Large intestine (tissue), 3 donors: ENCODE results near the gene PTGIS. TPM values are rescaled to one million over a fixed set of nuclear protein-coding genes. Genes with fewer than 3 reads are reported as not detected.

Source experiments
- DNase-seq, 2 donors: peaks; one replicate each; pipeline versions ENCODE4 v3.0.0 to v3.0.0-alpha.2; 2013
- H3K27ac ChIP-seq: one replicate; pipeline ENCODE4 v1.5.1; 2013; ENCODE audit warnings: low read length
- H3K27me3 ChIP-seq: 2 replicates; pipeline ENCODE4 v1.6.1; 2013; ENCODE audit warnings: low read length; ENCODE audit not compliant: control insufficient read depth, insufficient read depth
- H3K36me3 ChIP-seq: 2 replicates; pipeline ENCODE4 v1.6.1; 2013; ENCODE audit warnings: low read length; ENCODE audit not compliant: control insufficient read depth, insufficient read depth
- H3K4me1 ChIP-seq: one replicate; pipeline ENCODE4 v1.6.1; 2013; ENCODE audit warnings: low read length; ENCODE audit not compliant: control insufficient read depth, insufficient read depth
- H3K4me3 ChIP-seq: one replicate; pipeline ENCODE4 v1.5.1; 2013; ENCODE audit warnings: low read length
- H3K9me3 ChIP-seq: one replicate; pipeline ENCODE4 v1.6.1; 2013; ENCODE audit warnings: mild to moderate bottlenecking, low read depth, low read length, moderate library complexity; ENCODE audit not compliant: control insufficient read depth
- WGBS: methylation state at CpG from one replicate; pipeline ENCODE4 v1.1.5; 2013; ENCODE audit warnings: low lambda C conversion rate; ENCODE audit not compliant: insufficient coverage; 5-methylcytosine and 5-hydroxymethylcytosine counted together
- polyA plus RNA-seq: library from polyadenylated mRNA; unstranded; fragments of 120-200 nt; gene quantifications from one replicate; pipeline ENCODE4 v1.2.1, GENCODE V29; 2013

PTGIS gene
- polyA plus RNA-seq, 1 donor: 13.5 TPM

DNA sequence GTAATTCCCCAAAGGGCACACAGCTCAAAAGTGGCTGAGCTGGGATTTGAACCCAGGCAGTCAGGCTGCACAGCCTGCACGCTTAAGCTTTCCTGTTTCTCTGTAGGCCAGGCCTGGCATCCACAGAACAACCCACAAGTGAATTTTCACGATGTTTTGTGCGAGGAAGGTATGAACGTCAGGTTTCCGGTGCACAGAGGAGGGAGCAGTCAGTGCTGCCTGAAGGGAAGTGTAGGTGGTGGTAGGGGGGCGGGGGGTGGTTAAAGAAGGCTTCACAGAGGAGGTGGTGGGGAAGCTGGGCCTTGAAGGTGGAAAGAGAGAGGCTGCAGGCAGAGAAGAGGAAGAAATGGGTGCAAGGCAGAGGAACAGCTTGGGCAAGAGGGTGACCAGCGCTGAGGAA, 99.5 kb downstream of the PTGIS start:
- Histone ChIP-seq H3K4me1 (no peaks in the 10 kb centered on the region), H3K27me3 (peaks cover 12% of the 10 kb centered on the region), H3K36me3 (no peaks in the 10 kb centered on the region), H3K9me3 (no peaks in the 10 kb centered on the region), H3K4me3 (no peak overlapping the region), H3K27ac (no peak overlapping the region)
- no peak for DNase-seq
- WGBS: 100% methylated on average over 1 of the region's 7 CpGs

DNA sequence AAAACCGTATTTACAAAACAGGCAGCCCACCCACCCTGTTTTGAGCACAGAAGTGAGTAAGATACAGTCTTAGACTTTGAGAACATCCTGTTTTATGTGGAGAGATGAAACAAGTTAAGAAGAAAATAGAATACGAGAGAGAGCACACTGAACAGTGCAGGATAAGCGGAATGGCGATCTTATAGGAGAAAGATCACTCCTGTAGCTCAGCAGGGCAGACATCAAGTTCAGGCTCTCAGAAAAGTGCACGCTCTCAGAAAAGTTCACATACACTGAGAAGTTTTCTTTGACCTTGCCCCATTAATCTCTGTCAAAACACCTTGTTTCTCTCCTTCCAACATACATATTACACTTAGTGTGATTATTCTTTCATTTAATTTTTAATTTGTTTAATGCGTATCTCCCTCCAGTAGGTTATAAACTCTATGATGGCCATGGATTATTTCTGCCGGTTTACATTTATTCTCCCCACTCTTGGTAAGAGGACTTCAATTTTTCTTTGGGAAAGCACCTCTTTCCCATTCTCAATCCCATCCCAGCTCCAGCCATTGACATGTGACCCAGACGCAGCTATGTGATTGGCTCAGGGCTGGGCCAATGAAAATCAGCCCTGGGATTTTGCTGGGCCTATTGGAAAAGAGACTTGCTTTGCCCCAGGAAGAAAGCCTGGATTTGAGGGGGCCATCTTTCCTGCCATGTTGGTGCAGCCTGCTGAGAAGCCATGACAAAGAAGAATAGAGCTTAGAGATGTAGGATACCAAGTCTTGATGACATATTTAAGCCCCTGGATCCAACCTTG, 101.6 kb downstream of the PTGIS start:
- Histone ChIP-seq H3K4me3 (no peak overlapping the region), H3K36me3 (no peaks in the 10 kb centered on the region), H3K9me3 (no peaks in the 10 kb centered on the region), H3K27ac (no peak overlapping the region), H3K27me3 (peaks cover 9% of the 10 kb centered on the region), H3K4me1 (no peaks in the 10 kb centered on the region)
- no peak for DNase-seq
- 96% methylated on average over 6 of the region's 8 CpGs for WGBS

GRCh38 chr20:49464556-49464955, 103.4 kb downstream of the PTGIS start:
- no peaks in the 10 kb centered on the region for H3K4me1 ChIP-seq
- peaks cover 9% of the 10 kb centered on the region for H3K27me3 ChIP-seq
- no peaks in the 10 kb centered on the region for H3K36me3 ChIP-seq
- no peak overlapping the region for H3K4me3 ChIP-seq
- no peak for DNase-seq
- no peaks in the 10 kb centered on the region for H3K9me3 ChIP-seq
- no peak overlapping the region for H3K27ac ChIP-seq
- no CpG with 5 or more reads among the region's 7 CpGs for WGBS

DNA sequence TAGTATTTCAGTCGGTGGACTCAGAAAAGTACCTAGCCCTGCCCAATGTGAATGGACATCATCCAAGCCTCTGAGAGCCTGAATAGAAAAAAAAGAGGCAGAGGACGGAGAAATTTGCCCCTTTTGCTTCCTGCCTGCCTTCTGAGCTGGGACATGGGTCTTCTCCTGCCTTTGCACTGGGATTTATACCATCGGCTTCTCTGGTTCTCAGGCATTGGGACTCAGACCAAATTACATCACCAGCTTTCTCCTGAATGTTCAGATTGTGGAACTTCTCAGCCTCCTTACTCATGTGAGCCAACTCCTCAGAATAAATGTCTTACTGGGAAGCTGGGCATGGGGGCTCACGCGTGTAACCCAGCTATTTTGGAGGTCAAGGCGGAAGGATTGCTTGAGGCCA, 105.3 kb downstream of the PTGIS start:
- H3K36me3 ChIP-seq: no peaks in the 10 kb centered on the region
- H3K27me3 ChIP-seq: peaks cover 5% of the 10 kb centered on the region
- no peaks in the 10 kb centered on the region for H3K9me3 ChIP-seq
- WGBS: no CpG with 5 or more reads among the region's 6 CpGs
- no peak overlapping the region for H3K4me3 ChIP-seq
- DNase-seq: no peak
- H3K4me1 ChIP-seq: no peaks in the 10 kb centered on the region
- H3K27ac ChIP-seq: no peak overlapping the region

GRCh38 chr20:49461894-49462620, 105.9 kb downstream of the PTGIS start:
- no peak for DNase-seq
- WGBS: 40% methylated on average over 1 of the region's 9 CpGs
- H3K27me3 ChIP-seq: peaks cover 9% of the 10 kb centered on the region
- H3K4me3 ChIP-seq: no peak overlapping the region
- H3K4me1 ChIP-seq: no peaks in the 10 kb centered on the region
- H3K36me3 ChIP-seq: no peaks in the 10 kb centered on the region
- no peak overlapping the region for H3K27ac ChIP-seq
- H3K9me3 ChIP-seq: no peaks in the 10 kb centered on the region

GRCh38 chr20:49460916-49461315, 107.0 kb downstream of the PTGIS start:
- no peak overlapping the region for H3K4me3 ChIP-seq
- H3K4me1 ChIP-seq: no peaks in the 10 kb centered on the region
- DNase-seq: no peak
- H3K36me3 ChIP-seq: no peaks in the 10 kb centered on the region
- peaks cover 13% of the 10 kb centered on the region for H3K27me3 ChIP-seq
- H3K27ac ChIP-seq: no peak overlapping the region
- H3K9me3 ChIP-seq: no peaks in the 10 kb centered on the region
- no CpG with 5 or more reads among the region's 5 CpGs for WGBS

DNA sequence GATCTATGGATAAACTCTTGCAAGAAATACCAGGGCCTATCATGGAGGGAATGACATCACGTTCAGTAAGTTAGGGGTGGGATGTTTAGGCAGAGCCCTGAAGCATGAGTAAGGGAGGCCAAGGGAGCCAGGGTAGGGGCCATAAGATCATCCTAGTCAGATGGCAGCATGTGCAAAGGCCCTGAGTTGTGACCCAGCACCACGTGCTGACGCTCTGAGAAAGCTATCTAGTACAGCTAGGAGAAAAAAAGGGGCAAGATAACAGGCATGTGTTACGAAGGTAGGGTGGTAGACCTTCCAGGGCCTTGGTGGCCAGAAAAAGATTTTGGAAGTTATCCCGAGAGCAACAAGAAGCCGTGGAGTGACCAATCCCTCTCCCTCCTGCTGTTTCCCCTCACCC, 107.8 kb downstream of the PTGIS start:
- WGBS: 90% methylated on average over 2 of the region's 6 CpGs
- H3K27ac ChIP-seq: no peak overlapping the region
- no peak for DNase-seq
- no peaks in the 10 kb centered on the region for H3K36me3 ChIP-seq
- H3K27me3 ChIP-seq: peaks cover 13% of the 10 kb centered on the region
- no peaks in the 10 kb centered on the region for H3K4me1 ChIP-seq
- H3K4me3 ChIP-seq: no peak overlapping the region
- no peaks in the 10 kb centered on the region for H3K9me3 ChIP-seq

DNA sequence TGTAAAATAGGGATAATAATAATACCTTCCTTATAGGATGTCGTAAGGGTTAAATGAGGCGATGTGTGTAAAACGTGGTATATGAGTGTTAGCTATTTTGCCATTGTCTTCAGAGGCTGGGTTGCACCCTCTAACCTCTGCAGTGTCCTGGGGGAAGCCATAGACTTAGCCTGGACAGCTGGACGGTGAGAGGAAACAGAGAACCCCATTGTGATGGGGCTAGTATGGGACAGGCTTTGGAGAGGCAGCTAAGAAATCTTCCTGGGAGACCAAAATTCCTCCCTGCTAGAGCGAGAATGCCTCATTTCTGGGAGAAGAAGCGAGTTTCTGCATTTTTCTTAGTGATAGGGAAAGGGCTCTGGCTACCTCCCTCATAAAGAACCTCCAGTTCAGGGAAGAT, 108.3 kb downstream of the PTGIS start:
- Histone ChIP-seq H3K36me3 (no peaks in the 10 kb centered on the region), H3K27ac (no peak overlapping the region), H3K4me1 (no peaks in the 10 kb centered on the region), H3K27me3 (peaks cover 13% of the 10 kb centered on the region), H3K4me3 (no peak overlapping the region), H3K9me3 (no peaks in the 10 kb centered on the region)
- no CpG with 5 or more reads among the region's 6 CpGs for WGBS
- no peak for DNase-seq

DNA sequence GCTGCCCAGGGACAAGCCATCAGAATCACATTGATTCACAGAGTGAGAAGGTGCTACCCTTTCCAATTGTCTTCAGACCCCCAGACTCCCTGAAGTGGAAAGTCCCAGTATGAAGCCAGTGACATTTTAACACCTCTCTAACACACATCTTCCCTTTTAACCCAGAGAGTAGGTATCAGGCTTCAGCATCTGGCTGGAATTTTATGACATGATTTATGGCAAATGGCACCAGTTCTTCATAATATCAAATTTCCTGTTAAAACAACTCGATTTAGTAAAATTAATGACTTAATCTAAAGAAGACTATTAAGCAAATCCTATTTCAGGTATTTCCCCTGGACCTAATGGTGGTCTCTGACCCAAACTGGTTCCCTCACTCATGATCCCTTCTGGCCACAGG, 110.5 kb downstream of the PTGIS start:
- Histone ChIP-seq H3K27ac (no peak overlapping the region), H3K36me3 (no peaks in the 10 kb centered on the region), H3K4me3 (no peak overlapping the region), H3K9me3 (no peaks in the 10 kb centered on the region), H3K27me3 (peaks cover 13% of the 10 kb centered on the region), H3K4me1 (no peaks in the 10 kb centered on the region)
- no peak for DNase-seq
- WGBS: no CpG with 5 or more reads among the region's 1 CpG

DNA sequence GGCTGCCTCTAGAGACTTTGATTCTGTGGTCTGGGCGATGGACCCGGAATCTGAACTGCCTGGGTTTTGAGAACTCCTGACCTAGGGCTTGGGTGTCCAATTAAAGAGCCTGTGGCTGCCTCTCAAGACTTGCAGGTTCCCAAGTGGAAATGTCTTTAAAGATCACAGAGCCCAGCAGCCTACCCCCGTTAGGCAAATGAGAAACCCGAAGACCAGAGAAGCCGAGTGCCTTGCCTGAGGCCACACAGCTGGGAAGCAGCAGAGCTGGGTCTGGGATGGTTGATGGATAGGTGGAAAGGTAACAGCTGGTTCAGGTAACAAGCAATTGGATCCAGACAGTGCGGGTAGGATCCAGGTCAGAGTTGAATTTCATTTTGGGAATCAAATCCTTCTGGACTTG, 111.3 kb downstream of the PTGIS start:
- H3K4me1 ChIP-seq: no peaks in the 10 kb centered on the region
- H3K27ac ChIP-seq: no peak overlapping the region
- no peaks in the 10 kb centered on the region for H3K9me3 ChIP-seq
- H3K27me3 ChIP-seq: peaks cover 13% of the 10 kb centered on the region
- no peaks in the 10 kb centered on the region for H3K36me3 ChIP-seq
- DNase-seq: no peak
- no peak overlapping the region for H3K4me3 ChIP-seq
- no CpG with 5 or more reads among the region's 6 CpGs for WGBS
